C4-2B (cell line): ENCODE measurements around the gene PTOV1.

Experiments
- CTCF ChIP-seq: fragments of 450-650 bp; conservative IDR thresholded peaks from 2 replicates; pipeline ENCODE4 v1.5.1; 2017; ENCODE audit warnings: mild to moderate bottlenecking
- ZFX ChIP-seq: fragments of 450-650 bp; IDR thresholded peaks from 2 replicates; pipeline ENCODE4 v1.6.1; 2017

GRCh38 chr19:49812997-49813861 lies 37.7 kb upstream of the PTOV1 start, which contains the start of gene FUZ:
- TF ChIP-seq CTCF (no peak), ZFX (no peak)
